ENCODE data around the gene CEACAM4. TPM values are rescaled to one million over a fixed set of nuclear protein-coding genes. Genes with fewer than 3 reads are reported as not detected.

The CEACAM4 gene
- total and polyA plus RNA-seq, 9 of the 15 experiments (the other 6 are each of a cell fraction or from before 2014, with no cell fraction given) = not detected

DNA sequence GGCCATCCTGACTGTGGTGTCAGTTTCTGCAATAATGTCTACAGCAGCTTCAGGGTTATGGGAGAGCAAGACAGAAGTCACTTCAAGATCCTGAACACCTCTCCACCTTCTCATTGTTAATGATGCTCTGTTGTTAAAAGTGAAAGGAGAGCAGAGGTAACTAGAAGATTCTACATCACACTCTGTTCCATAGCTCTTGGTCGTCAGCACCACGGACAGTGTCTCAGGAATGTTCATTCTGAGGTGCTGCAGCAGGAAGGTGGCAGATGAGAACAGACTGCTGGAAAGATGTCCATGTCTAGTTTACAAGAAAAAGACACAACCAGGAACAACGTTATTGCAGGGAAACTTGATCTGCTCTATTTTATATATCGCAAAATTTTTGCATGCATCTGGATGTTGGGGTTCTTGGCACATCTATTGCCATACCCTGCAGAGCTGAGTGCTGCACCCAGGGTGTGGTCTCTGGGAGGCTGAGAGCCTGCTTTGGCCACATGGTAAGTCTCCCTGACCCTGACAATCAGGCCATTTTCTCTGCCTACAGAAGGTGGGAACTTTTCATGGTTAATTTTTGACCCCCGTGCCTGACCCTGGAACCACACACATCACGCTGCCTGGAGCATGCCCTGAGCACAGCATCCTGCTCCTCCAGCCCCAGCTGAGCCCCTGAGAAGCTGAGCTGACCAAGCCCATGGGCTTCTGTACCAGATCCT, 38.2 kb downstream of the CEACAM4 start (continued):
- TF ChIP-seq CHD7 (IDR thresholded peaks at IDR 0.05; ENCODE audit: low read depth, low read length) = no peak
- TF ChIP-seq, protein P1, sequence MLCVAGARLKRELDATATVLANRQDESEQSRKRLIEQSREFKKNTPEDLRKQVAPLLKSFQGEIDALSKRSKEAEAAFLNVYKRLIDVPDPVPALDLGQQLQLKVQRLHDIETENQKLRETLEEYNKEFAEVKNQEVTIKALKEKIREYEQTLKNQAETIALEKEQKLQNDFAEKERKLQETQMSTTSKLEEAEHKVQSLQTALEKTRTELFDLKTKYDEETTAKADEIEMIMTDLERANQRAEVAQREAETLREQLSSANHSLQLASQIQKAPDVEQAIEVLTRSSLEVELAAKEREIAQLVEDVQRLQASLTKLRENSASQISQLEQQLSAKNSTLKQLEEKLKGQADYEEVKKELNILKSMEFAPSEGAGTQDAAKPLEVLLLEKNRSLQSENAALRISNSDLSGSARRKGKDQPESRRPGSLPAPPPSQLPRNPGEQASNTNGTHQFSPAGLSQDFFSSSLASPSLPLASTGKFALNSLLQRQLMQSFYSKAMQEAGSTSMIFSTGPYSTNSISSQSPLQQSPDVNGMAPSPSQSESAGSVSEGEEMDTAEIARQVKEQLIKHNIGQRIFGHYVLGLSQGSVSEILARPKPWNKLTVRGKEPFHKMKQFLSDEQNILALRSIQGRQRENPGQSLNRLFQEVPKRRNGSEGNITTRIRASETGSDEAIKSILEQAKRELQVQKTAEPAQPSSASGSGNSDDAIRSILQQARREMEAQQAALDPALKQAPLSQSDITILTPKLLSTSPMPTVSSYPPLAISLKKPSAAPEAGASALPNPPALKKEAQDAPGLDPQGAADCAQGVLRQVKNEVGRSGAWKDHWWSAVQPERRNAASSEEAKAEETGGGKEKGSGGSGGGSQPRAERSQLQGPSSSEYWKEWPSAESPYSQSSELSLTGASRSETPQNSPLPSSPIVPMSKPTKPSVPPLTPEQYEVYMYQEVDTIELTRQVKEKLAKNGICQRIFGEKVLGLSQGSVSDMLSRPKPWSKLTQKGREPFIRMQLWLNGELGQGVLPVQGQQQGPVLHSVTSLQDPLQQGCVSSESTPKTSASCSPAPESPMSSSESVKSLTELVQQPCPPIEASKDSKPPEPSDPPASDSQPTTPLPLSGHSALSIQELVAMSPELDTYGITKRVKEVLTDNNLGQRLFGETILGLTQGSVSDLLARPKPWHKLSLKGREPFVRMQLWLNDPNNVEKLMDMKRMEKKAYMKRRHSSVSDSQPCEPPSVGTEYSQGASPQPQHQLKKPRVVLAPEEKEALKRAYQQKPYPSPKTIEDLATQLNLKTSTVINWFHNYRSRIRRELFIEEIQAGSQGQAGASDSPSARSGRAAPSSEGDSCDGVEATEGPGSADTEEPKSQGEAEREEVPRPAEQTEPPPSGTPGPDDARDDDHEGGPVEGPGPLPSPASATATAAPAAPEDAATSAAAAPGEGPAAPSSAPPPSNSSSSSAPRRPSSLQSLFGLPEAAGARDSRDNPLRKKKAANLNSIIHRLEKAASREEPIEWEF (CRISPR knock-in tag; IDR thresholded peaks at IDR 0.05) = no peak
- no peak for TF ChIP-seq NUFIP1 (IDR thresholded peaks at IDR 0.05; ENCODE audit: partially characterized antibody)
- no peak for TF ChIP-seq SMAD4 (CRISPR knock-in tag; conservative IDR thresholded peaks at IDR 0.05)
- TF ChIP-seq ZC3H11A (IDR thresholded peaks at IDR 0.05; ENCODE audit: low read depth, low read length) = no peak
- no peak for TF ChIP-seq HNRNPH1 (optimal IDR thresholded peaks at IDR 0.05; ENCODE audit: low read depth, low read length)
- TF ChIP-seq RFX7 (CRISPR knock-in tag; IDR thresholded peaks at IDR 0.05) = no peak
- no peak for TF ChIP-seq ZSCAN29 (IDR thresholded peaks at IDR 0.05)
- no peak for TF ChIP-seq RBM22 (IDR thresholded peaks at IDR 0.05; ENCODE audit: low read depth, low read length, poor library complexity, severe bottlenecking)
- TF ChIP-seq RUNX1 (IDR thresholded peaks at IDR 0.05; ENCODE audit: low read depth) = no peak
